ENCODE results near the gene TMEM14C.

The TMEM14C gene

GRCh38 chr6:10723567-10723881, 654 bp downstream of the TMEM14C start:
- Mint-ChIP-seq H3K4me1 (peaks cover 55% of the 10 kb centered on the region), H3K9me3 (peaks cover 13% of the 10 kb centered on the region), H3K36me3 (ENCODE audit: low read depth) (peaks cover 37% of the 10 kb centered on the region), H3K4me3 (peak overlapping the region; percentile 97), H3K27ac (peak overlapping the region; percentile 99), H3K27me3 (ENCODE audit: low read depth, poor library complexity) (peaks cover 3% of the 10 kb centered on the region)
- no peak for TF ChIP-seq CTCF (IDR thresholded peaks at IDR 0.05)
- DNase-seq: peak; percentile 8

DNA sequence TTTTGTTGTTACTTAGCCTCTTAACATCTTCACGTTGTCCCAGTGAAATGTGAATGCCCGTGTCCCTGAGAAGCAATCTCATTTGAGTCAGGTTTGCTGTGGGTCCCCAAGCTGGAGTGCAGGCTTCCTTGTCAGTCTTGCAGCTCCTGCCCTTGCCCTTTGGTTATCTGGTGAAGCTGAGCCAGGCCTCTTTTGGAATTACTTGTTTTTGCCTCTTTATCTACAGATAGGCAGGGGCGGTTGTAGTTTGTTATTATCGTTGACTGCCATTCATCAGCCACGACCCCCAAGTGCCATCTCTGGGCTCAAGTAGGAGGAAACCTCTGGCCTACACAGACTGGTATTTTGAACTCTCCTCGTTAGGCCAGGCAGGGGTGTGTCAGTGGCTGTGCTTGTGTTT, 2.2 kb downstream of the TMEM14C start:
- Mint-ChIP-seq H3K4me3 (peak overlapping the region; percentile 97), H3K27me3 (ENCODE audit: low read depth, poor library complexity) (peaks cover 3% of the 10 kb centered on the region), H3K36me3 (ENCODE audit: low read depth) (peaks cover 40% of the 10 kb centered on the region), H3K4me1 (peaks cover 59% of the 10 kb centered on the region), H3K9me3 (peaks cover 5% of the 10 kb centered on the region), H3K27ac (peak overlapping the region; percentile 78)
- no peak for TF ChIP-seq CTCF (IDR thresholded peaks at IDR 0.05)
- DNase-seq: no peak

GRCh38 chr6:10725716-10726115, 2.8 kb downstream of the TMEM14C start:
- peaks cover 47% of the 10 kb centered on the region for H3K36me3 Mint-ChIP-seq (ENCODE audit: low read depth)
- peak overlapping the region; percentile 40 for H3K4me3 Mint-ChIP-seq
- peaks cover 3% of the 10 kb centered on the region for H3K27me3 Mint-ChIP-seq (ENCODE audit: low read depth, poor library complexity)
- peaks cover 5% of the 10 kb centered on the region for H3K9me3 Mint-ChIP-seq
- H3K27ac Mint-ChIP-seq: peak overlapping the region; percentile 78
- no peak for TF ChIP-seq CTCF (IDR thresholded peaks at IDR 0.05)
- no peak for DNase-seq
- peaks cover 65% of the 10 kb centered on the region for H3K4me1 Mint-ChIP-seq

DNA sequence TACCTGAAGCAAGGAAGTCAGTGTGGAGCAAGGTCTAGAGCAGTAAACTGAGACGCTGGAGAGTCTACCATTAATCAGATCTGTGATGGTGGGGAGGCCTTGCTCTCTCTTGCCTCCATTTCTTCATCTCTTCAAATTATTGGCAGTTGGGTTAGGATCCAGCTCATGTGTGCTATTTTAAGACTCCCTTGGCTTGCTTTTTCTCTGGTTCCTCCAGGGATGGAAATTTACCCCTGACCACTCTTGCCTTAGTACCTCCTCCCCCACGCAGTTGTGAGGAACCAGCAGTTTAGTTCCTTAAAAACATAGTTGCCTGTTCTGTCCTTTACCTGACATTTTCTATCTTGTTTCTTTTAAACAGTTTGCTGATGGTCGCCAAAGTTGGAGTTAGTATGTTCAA, 7.4 kb downstream of the TMEM14C start:
- TF ChIP-seq CTCF (IDR thresholded peaks at IDR 0.05): no peak
- Mint-ChIP-seq H3K4me1 (peaks cover 47% of the 10 kb centered on the region), H3K27me3 (ENCODE audit: low read depth, poor library complexity) (peaks cover 3% of the 10 kb centered on the region), H3K9me3 (peaks cover 4% of the 10 kb centered on the region), H3K4me3 (peak overlapping the region; percentile 29), H3K36me3 (ENCODE audit: low read depth) (peaks cover 81% of the 10 kb centered on the region), H3K27ac (peak overlapping the region; percentile 99)
- DNase-seq: no peak

GRCh38 chr6:10733151-10733715, 10.4 kb downstream of the TMEM14C start:
- Mint-ChIP-seq H3K27me3 (ENCODE audit: low read depth, poor library complexity) (no peaks in the 10 kb centered on the region), H3K27ac (peak overlapping the region; percentile 99), H3K36me3 (ENCODE audit: low read depth) (peaks cover 69% of the 10 kb centered on the region), H3K4me3 (peak overlapping the region; percentile 67), H3K4me1 (peaks cover 32% of the 10 kb centered on the region), H3K9me3 (peaks cover 4% of the 10 kb centered on the region)
- peak; percentile 8 for DNase-seq
- no peak for TF ChIP-seq CTCF (IDR thresholded peaks at IDR 0.05)

DNA sequence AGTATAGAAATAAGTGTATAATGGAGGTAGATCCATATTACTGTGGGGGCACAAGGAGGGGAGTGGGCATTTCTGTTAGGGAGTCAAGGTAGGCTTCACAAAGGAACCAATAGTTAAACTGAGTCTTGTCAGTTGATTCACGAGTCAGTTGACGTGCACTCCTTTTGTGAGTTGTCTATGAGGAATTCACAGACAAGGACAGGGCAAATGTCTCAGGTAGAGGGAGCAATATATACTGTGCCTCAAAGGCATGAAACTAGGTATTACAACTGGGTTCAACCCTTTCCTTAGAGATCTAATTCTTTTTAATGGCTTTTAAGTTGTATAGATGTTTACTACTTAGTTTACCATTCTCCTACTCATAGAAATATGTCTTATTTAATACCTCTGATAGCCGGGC, 11.0 kb downstream of the TMEM14C start:
- DNase-seq: no peak
- Mint-ChIP-seq H3K4me3 (no peak overlapping the region), H3K27me3 (ENCODE audit: low read depth, poor library complexity) (peaks cover 4% of the 10 kb centered on the region), H3K4me1 (peaks cover 31% of the 10 kb centered on the region), H3K27ac (peak overlapping the region; percentile 99), H3K36me3 (ENCODE audit: low read depth) (peaks cover 69% of the 10 kb centered on the region), H3K9me3 (peaks cover 4% of the 10 kb centered on the region)
- no peak for TF ChIP-seq CTCF (IDR thresholded peaks at IDR 0.05)

Measured in nephron progenitor cell (in vitro differentiated cells).